Stimulated activated CD8-positive, alpha-beta memory T cell treated with anti-CD3 and anti-CD28 coated beads, Interleukin-15, amount 100 ng/mL, for 1 hour (primary cell): Measurements from ENCODE around the gene LBX2.
A peak's percentile ranks its signal among the peaks of the same experiment; 100 is the strongest.
"Not testable (repeated sequence)": the region's sequence is repeated elsewhere in the genome, so short reads cannot be mapped to it uniquely, and the experiment has no call there.

Source experiments
- DNase-seq: peaks from one replicate; pipeline ENCODE4 v3.0.0-alpha.2; 2020; ENCODE audit warnings: low read depth

LBX2 gene

GRCh38 chr2:74482801-74483674 is 16.4 kb downstream of the LBX2 start, which contains the start of the genes CCDC142 and TTC31:
CCDC142 (minus strand) TSS chr2:74482998; CDS start chr2:74482837, 161 bp downstream.
TTC31 (plus strand) TSS chr2:74483081; CDS start chr2:74483096, 15 bp downstream.
- peak; percentile 82 for DNase-seq

DNA sequence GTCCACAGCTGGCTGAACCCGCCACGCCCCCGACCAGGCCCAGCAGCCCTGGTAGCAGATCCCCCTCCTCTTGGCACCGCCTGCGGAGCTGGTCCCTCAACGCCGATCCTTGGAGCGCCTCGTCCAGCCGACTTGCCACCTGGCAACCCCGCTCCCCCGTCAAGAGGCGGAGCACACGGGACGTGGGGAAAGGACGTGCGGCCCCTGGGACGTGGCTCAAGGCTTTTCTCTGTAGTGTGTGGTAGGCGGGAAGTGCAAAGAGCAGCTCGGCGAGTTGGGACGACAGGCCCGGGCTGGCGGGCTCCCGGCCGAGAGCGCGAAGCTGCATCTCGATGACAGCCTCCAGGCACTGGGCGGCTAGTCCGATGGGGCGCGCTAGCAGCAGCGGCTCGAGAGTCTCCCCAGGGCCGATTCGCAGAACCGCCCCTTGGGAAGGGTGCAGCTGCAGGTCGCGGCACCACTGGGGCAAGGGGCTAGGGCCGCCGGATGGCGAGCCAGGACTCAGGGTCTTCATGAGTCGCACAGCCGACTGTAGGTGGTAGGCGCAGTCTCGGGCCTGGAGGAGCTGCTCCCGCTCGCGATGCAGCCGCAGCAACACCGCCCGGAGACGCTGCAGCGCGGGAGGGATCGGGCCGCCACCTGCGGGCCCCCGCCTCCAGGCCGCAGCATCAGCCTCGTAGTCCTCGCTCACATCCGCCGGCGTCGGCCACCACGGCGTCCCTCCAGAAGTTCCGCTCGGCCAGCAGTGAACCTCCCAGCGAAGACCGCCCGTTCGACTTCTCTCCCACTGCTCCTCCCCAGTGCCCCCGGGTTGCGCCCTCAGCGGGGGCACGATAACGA is 17.2 kb downstream of the LBX2 start:
- DNase-seq, result no peak

- DNase-seq, result no peak
These were observed 18.0 kb downstream of the LBX2 start for GRCh38 chr2:74481431-74481830.

DNA sequence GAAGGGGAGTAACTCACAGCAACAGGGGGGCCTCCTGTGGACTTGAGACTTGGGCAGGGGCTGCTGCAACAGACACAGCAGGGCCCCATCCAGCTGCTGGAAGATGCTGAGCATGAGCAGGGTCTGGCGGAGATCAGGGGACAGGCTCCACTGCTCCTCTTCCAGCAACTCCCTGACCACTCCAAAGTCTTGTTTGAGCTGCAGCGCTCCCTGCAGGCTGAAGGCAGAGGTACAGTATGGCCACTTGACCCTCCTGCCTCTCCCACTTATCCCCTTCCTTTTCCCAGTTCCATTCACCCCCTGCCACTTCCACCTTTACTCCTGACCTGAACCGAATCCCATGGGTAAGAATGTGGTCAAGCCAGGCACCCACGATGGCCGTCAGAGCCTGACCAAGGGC is 24.5 kb downstream of the LBX2 start:
- DNase-seq, result no peak

GRCh38 chr2:74474481-74474880 is 24.9 kb downstream of the LBX2 start:
- no peak for DNase-seq

DNA sequence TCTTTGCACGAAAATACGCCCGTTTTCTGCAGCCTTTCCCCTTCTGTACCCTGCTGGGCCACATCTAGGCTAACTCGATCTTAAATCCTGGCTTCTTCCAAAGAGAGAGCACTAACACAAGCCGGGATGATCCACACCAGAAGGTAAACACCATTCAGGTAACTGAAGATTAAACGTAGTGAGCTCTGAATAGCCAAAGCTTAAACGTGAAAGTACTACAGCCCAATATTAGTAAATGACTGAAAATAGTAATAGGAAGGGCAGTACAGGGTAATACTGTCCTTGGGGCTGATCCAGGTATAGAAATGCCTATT is 26.5 kb downstream of the LBX2 start:
- no peak for DNase-seq

DNA sequence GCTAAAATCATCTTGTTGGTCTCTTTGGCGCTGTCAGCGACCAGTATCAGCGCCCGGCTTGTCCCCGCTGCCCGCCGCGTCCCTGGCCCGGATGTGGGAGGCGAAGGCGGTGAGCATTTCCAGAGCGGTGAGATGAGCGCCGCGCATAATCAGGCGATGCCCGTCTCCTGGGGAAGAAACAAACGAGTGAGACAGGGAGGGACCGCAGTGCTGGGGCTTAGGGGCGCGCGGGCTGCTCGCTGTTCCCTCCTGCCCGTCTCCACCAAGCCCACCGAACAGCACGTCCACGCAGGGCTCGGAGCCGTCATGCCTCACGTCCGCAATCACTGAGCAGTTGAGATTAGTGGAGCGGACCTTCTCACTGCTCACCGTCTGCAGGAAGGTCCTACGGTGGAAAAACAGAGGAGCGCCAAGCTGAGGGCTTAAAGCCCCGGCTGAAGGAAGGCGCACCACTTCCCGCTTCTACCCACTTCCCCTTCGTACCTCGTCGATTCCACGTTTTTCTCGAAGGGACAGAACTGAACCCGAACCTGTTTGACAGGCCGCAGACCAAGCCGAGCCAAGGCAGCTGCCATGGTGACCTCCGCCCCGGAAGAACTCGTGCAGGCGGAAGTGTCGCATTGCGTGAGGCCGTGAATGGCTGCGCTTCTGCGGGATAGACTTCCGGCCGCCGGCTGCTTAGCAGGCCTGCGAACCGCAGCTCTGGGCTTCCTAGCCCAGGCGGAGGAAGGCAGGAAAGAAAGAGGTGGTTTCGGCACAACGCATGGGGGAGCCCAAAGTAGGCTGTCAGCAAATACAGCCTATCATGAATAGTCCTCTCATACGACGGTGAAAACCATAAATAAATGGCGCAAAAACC is 27.1 kb downstream of the LBX2 start, which contains the start of gene MRPL53:
MRPL53 (minus strand) TSS at position 595 of the 859 bp plus-strand sequence; CDS start at position 575, 20 bp downstream.
- peak; percentile 94 for DNase-seq

- no peak for DNase-seq
These were observed 27.9 kb downstream of the LBX2 start for GRCh38 chr2:74471332-74472065.

DNA sequence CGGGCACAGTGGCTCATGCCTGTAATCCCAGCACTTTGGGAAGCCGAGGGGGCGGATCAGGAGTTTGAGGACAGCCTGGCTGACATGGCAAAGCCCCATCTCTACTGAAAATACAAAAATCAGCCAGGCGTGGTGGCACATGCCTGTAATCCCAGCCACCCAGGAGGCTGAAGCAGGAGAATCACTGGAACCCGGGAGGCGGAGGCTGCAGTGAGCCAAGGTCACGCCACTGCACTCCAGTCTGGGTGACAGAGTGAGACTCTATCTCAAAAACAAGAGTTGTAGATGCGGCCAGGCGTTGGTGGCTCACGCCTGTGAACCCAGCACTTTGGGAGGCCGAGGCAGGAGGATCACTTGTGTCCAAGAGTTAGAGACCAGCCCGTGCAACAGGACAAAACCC is 28.7 kb downstream of the LBX2 start:
- DNase-seq, result not testable (repeated sequence)

DNA sequence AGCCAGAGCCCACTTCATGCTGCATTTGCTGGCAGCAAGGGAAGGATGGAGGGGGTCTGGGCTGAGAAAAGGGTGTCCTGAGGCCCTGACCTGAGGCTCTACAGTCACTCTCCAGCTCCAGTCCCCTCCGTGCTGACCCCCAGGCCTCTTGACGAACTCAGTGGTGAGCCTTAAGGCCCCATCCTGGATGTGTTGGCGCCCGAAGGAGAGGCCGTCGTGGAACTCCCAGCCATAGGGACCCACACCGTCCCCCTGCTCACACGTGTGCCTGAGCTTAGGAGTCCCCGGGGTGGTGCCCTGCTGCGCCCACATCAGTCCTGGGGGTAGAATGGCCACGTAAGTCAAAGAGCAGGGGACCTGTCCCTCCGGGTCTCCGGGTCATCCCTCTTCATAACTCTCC is 35.0 kb downstream of the LBX2 start:
- no peak for DNase-seq

DNA sequence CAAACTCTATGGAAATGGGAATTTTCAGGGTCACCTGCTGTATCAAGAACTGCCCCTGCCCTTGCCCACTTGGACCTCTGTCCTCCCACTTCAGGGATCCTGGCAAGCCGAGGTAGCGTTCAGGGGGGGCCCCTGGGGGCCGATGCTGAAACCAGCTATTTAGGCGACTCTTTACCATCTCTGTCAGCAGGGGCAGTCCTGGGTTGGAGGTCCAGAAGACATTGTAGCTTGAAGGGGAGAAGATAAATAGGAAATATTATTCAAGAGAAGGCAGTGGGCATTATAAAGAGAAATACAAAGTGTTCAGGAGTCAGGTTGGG is 36.7 kb downstream of the LBX2 start:
- no peak for DNase-seq

- no peak for DNase-seq
These were observed 37.2 kb downstream of the LBX2 start for GRCh38 chr2:74462054-74462785.

- no peak for DNase-seq
These were observed 38.0 kb downstream of the LBX2 start for GRCh38 chr2:74461187-74462053.

GRCh38 chr2:74460187-74460586 is 39.2 kb downstream of the LBX2 start:
- not testable (repeated sequence) for DNase-seq

- not testable (repeated sequence) for DNase-seq
These were observed 39.8 kb downstream of the LBX2 start for GRCh38 chr2:74459503-74460118.

DNA sequence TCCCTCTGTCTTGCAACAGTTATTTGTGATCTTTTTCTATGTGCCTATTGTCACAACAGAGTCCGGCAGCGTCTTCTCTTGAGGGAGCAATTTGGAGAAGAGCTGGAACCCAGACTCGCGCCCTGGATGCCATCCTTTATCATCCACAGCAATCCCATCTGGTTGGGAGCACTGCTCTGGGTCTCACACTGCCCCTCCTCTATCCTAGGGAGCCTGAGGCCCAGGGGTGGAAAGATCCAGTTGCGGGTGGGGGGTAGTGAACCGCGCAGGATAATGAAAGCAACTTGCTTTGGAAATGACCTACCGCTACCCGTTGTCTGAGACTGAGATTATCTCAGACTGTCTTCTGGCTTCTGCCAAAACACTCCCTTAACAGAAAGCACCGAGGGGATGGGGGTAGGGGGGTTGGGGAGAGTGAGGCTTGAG is 40.5 kb downstream of the LBX2 start:
- no peak for DNase-seq

GRCh38 chr2:74458132-74458937 is 41.1 kb downstream of the LBX2 start, which contains the start of gene WBP1:
WBP1 (plus strand) TSS chr2:74458438; CDS start chr2:74458603, 165 bp downstream.
- peak; percentile 97 for DNase-seq

DNA sequence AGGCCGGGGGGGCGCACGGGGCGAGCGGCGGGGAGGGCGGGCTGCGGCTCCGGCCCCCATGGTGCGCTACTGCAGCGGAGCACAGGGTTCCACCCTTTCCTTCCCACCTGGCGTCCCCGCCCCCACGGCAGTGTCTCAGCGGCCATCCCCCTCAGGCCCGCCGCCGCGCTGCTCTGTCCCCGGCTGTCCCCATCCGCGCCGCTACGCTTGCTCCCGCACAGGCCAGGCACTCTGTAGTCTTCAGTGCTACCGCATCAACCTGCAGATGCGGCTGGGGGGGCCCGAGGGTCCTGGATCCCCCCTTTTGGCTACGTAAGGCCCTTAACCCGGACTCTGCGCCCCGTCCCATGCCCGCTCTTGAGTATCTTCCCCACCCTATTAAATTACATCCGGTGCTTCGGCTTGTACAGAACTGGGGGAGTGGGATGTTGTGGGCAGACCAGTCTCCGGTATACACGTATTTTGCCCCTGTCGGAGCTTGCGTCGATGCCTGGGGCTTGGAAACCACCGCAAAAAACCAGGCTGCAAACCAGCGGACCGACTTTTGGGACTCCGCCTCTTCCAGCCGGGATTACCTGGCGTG is 41.8 kb downstream of the LBX2 start:
- peak; percentile 63 for DNase-seq
